NK-92 (cell line): Measurements from ENCODE around the gene SFTPB.

Source experiments
- DNase-seq: peaks from one replicate; lab custom pipeline; 2025; ENCODE audit not compliant: unreplicated experiment; lab: John Stamatoyannopoulos, UW

SFTPB gene

GRCh38 chr2:85702800-85703199 lies 34.8 kb upstream of the SFTPB start:
- no peak for DNase-seq

GRCh38 chr2:85702172-85702571 lies 34.2 kb upstream of the SFTPB start:
- DNase-seq: no peak

GRCh38 chr2:85699325-85699724 lies 31.3 kb upstream of the SFTPB start:
- no peak for DNase-seq

GRCh38 chr2:85698880-85699254 lies 30.9 kb upstream of the SFTPB start:
- DNase-seq: no peak

GRCh38 chr2:85698184-85698879 lies 30.3 kb upstream of the SFTPB start:
- DNase-seq: no peak

GRCh38 chr2:85697716-85698115 lies 29.7 kb upstream of the SFTPB start:
- no peak for DNase-seq

GRCh38 chr2:85697096-85697495 lies 29.1 kb upstream of the SFTPB start:
- DNase-seq: no peak

GRCh38 chr2:85695691-85696668 lies 28.0 kb upstream of the SFTPB start:
- no peak for DNase-seq

GRCh38 chr2:85695121-85695520 lies 27.1 kb upstream of the SFTPB start:
- no peak for DNase-seq

- DNase-seq: no peak
These were observed 26.3 kb upstream of the SFTPB start, which contains the start of gene GNLY for GRCh38 chr2:85694052-85695025. Gene GNLY, plus strand, starts transcription at chr2:85694358. Its CDS starts 61 bp downstream, at chr2:85694419.

- DNase-seq: no peak
These were observed 24.1 kb upstream of the SFTPB start for GRCh38 chr2:85692039-85692645.

GRCh38 chr2:85690932-85691331 lies 22.9 kb upstream of the SFTPB start:
- no peak for DNase-seq

- no peak for DNase-seq
These were observed 16.8 kb upstream of the SFTPB start for GRCh38 chr2:85684806-85685205.

GRCh38 chr2:85684380-85684779 lies 16.4 kb upstream of the SFTPB start:
- DNase-seq: no peak

GRCh38 chr2:85682378-85682777 lies 14.4 kb upstream of the SFTPB start:
- DNase-seq: no peak

- DNase-seq: no peak
These were observed 13.8 kb upstream of the SFTPB start for GRCh38 chr2:85681776-85682175.

GRCh38 chr2:85681372-85681763 lies 13.4 kb upstream of the SFTPB start:
- no peak for DNase-seq

GRCh38 chr2:85680707-85681371 lies 12.8 kb upstream of the SFTPB start:
- no peak for DNase-seq

- no peak for DNase-seq
These were observed 11.0 kb upstream of the SFTPB start for GRCh38 chr2:85678794-85679672.
